ENCODE results near the gene COQ3. TPM values are rescaled to one million over a fixed set of nuclear protein-coding genes. Genes with fewer than 3 reads are reported as not detected.

Gene COQ3
- total RNA-seq, 2 experiments from 2014 or later: 8.3 to 10.9 TPM

- no TSS peak for BruUV-seq (replicated peaks)
- intact Hi-C loops (cut with micrococcal nuclease; ENCODE audit: unreplicated experiment): no loop called here
- no peak overlapping the region for H3K4me3 ChIP-seq (ENCODE audit: low read depth, low read length, poor library complexity, severe bottlenecking)
- no peaks in the 10 kb centered on the region for H4K20me1 ChIP-seq (ENCODE audit: insufficient read depth, low read length)
- ChIA-PET POLR2A (interaction anchor here (1.3 kb wide), 1 partner anchor 15 kb away, joined by 3 read pairs; no protein-coding TSS in a partner anchor), CTCF (ENCODE audit: unreplicated experiment) (no interaction called here)
- H2AFZ ChIP-seq (ENCODE audit: low read length): no peak overlapping the region
- no peaks in the 10 kb centered on the region for H3K79me2 ChIP-seq (ENCODE audit: insufficient read depth, low read depth, low read length)
- H3K4me2 ChIP-seq (ENCODE audit: low read length): no peak overlapping the region
- DNase-seq (ENCODE audit: low spot score): no peak
- H3K9me2 ChIP-seq (ENCODE audit: insufficient read depth, low read length): no peaks in the 10 kb centered on the region
- TF ChIP-seq, protein P1, sequence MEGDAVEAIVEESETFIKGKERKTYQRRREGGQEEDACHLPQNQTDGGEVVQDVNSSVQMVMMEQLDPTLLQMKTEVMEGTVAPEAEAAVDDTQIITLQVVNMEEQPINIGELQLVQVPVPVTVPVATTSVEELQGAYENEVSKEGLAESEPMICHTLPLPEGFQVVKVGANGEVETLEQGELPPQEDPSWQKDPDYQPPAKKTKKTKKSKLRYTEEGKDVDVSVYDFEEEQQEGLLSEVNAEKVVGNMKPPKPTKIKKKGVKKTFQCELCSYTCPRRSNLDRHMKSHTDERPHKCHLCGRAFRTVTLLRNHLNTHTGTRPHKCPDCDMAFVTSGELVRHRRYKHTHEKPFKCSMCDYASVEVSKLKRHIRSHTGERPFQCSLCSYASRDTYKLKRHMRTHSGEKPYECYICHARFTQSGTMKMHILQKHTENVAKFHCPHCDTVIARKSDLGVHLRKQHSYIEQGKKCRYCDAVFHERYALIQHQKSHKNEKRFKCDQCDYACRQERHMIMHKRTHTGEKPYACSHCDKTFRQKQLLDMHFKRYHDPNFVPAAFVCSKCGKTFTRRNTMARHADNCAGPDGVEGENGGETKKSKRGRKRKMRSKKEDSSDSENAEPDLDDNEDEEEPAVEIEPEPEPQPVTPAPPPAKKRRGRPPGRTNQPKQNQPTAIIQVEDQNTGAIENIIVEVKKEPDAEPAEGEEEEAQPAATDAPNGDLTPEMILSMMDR (conservative IDR thresholded peaks at IDR 0.05; ENCODE audit: low read length): no peak
- TF ChIP-seq EZH2phosphoT487 (IDR thresholded peaks at IDR 0.05; ENCODE audit: borderline replicate concordance, low read depth, low read length): no peak
- H3K4me1 ChIP-seq (ENCODE audit: insufficient read depth, low read length, poor library complexity, severe bottlenecking): no peaks in the 10 kb centered on the region
- H3K27ac ChIP-seq (ENCODE audit: low read depth, low read length, poor library complexity, severe bottlenecking): no peak overlapping the region
- no peaks in the 10 kb centered on the region for H3K9me3 ChIP-seq (ENCODE audit: low read length)
- H3K36me3 ChIP-seq (ENCODE audit: insufficient read depth, low read length): no peaks in the 10 kb centered on the region
These were observed 40.9 kb downstream of the COQ3 start for GRCh38 chr6:99353126-99353525.

- TF ChIP-seq, protein P1 (conservative IDR thresholded peaks at IDR 0.05; ENCODE audit: low read length): no peak
- no peak for TF ChIP-seq EZH2phosphoT487 (IDR thresholded peaks at IDR 0.05; ENCODE audit: borderline replicate concordance, low read depth, low read length)
- no peaks in the 10 kb centered on the region for H3K9me2 ChIP-seq (ENCODE audit: insufficient read depth, low read length)
- H4K20me1 ChIP-seq (ENCODE audit: insufficient read depth, low read length): no peaks in the 10 kb centered on the region
- intact Hi-C loops (cut with micrococcal nuclease; ENCODE audit: unreplicated experiment): no loop called here
- no peak for DNase-seq (ENCODE audit: low spot score)
- H3K4me1 ChIP-seq (ENCODE audit: insufficient read depth, low read length, poor library complexity, severe bottlenecking): no peaks in the 10 kb centered on the region
- H3K9me3 ChIP-seq (ENCODE audit: low read length): no peaks in the 10 kb centered on the region
- no peak overlapping the region for H3K4me2 ChIP-seq (ENCODE audit: low read length)
- no peak overlapping the region for H3K4me3 ChIP-seq (ENCODE audit: low read depth, low read length, poor library complexity, severe bottlenecking)
- CTCF ChIA-PET (ENCODE audit: unreplicated experiment): no interaction called here
- no TSS peak for BruUV-seq (replicated peaks)
- H3K36me3 ChIP-seq (ENCODE audit: insufficient read depth, low read length): no peaks in the 10 kb centered on the region
- H3K27ac ChIP-seq (ENCODE audit: low read depth, low read length, poor library complexity, severe bottlenecking): no peak overlapping the region
- no peaks in the 10 kb centered on the region for H3K79me2 ChIP-seq (ENCODE audit: insufficient read depth, low read depth, low read length)
- H2AFZ ChIP-seq (ENCODE audit: low read length): no peak overlapping the region
- POLR2A ChIA-PET: no interaction called here
These were observed 43.4 kb downstream of the COQ3 start for GRCh38 chr6:99350573-99350972.

DNA sequence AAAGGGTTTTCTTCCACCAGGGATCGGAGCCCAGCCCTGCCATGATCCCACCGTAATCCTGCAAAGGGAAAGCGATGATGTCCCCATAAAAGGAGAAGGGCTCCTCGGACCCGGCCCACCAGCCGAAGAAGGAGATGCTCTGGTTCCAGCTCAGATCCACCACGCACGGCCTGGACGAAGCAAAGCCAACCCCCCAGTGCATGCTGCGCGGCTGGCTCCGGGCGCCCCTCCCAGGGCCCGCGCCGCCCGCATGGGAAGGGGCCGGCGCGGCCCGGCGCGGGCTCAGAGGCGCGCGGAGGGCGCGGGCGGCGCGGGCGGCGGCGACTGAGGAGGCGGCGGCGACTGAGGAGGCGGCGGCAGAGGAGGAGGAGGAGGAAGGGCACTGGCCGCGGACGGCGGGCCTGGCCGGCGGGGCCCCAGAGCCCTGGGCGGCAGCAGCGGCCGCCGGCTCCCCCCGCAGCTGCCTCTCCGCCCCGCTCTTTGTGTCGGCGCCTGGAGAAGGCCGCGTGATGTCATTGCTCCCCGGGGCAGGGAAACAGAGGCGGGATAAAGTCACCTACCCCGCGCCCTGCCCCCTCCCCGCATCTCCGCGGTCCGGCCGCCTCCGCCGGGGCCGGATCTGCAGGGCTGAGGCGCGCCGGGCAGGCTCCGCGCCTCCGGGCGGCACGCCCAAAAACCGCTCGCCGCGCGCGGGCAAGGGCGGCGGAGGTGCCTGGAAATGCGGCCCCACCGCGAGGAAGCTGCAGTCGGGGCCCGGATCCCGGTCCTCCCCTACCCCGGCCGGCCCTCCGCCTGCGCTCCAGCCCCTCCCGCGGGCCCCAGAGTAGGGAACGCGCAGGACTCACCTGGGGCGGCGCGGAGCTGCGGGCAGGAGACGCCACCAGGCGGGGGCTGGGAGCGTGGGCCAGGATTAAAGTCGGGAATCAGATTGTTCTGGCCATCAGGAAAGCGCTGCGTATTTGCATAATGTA, 44.5 kb downstream of the COQ3 start, which contains the start of gene FAXC:
Gene FAXC (minus strand): TSS at position 504 of the 971 bp plus-strand sequence. CDS start 302 bp downstream, at position 202.
- Histone ChIP-seq H3K4me2 (ENCODE audit: low read length) (peak within 1 kb of the TSS; percentile 16; the same call in 1 of the 2 replicates), H3K9me2 (ENCODE audit: insufficient read depth, low read length) (no peaks in the 10 kb centered on the region), H3K4me1 (ENCODE audit: insufficient read depth, low read length, poor library complexity, severe bottlenecking) (no peaks in the 10 kb centered on the region), H3K27ac (ENCODE audit: low read depth, low read length, poor library complexity, severe bottlenecking) (no peak within 1 kb of the TSS), H3K4me3 (ENCODE audit: low read depth, low read length, poor library complexity, severe bottlenecking) (no peak within 1 kb of the TSS), H3K79me2 (ENCODE audit: insufficient read depth, low read depth, low read length) (no peaks in the 10 kb centered on the region), H2AFZ (ENCODE audit: low read length) (no peak within 1 kb of the TSS), H4K20me1 (ENCODE audit: insufficient read depth, low read length) (no peaks in the 10 kb centered on the region), H3K36me3 (ENCODE audit: insufficient read depth, low read length) (no peaks in the 10 kb centered on the region), H3K9me3 (ENCODE audit: low read length) (no peaks in the 10 kb centered on the region)
- intact Hi-C loops (cut with micrococcal nuclease; ENCODE audit: unreplicated experiment): no loop called here
- CTCF ChIA-PET (ENCODE audit: unreplicated experiment): no interaction called here
- no peak for DNase-seq (ENCODE audit: low spot score)
- TF ChIP-seq, protein P1 (conservative IDR thresholded peaks at IDR 0.05; ENCODE audit: low read length): no peak
- TF ChIP-seq EZH2phosphoT487 (IDR thresholded peaks at IDR 0.05; ENCODE audit: borderline replicate concordance, low read depth, low read length): no peak
- BruUV-seq (replicated peaks): no TSS peak
- POLR2A ChIA-PET: no interaction called here
